Stimulated activated CD8-positive, alpha-beta memory T cell treated with anti-CD3 and anti-CD28 coated beads, Interleukin-15, amount 100 ng/mL, for 1 hour (primary cell): ENCODE data around the gene TPGS2.
"Not testable (repeated sequence)": the region's sequence is repeated elsewhere in the genome, so short reads cannot be mapped to it uniquely, and the experiment has no call there.

Experiments used
- DNase-seq: peaks from one replicate; pipeline ENCODE4 v3.0.0-alpha.2; 2020; ENCODE audit warnings: low read depth

The TPGS2 gene, protein sequence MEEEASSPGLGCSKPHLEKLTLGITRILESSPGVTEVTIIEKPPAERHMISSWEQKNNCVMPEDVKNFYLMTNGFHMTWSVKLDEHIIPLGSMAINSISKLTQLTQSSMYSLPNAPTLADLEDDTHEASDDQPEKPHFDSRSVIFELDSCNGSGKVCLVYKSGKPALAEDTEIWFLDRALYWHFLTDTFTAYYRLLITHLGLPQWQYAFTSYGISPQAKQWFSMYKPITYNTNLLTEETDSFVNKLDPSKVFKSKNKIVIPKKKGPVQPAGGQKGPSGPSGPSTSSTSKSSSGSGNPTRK

GRCh38 chr18:36828630-36829361, at the start of gene TPGS2, which contains the start of gene KIAA1328:
Gene TPGS2, minus strand, starts transcription at chr18:36829002. Its CDS starts 235 bp downstream, at chr18:36828767.
Gene KIAA1328, plus strand, starts transcription at chr18:36829127. Its CDS starts 12 bp downstream, at chr18:36829139.
- DNase-seq = peak; percentile 68

- not testable (repeated sequence) for DNase-seq
These were observed 45.0 kb upstream of the TPGS2 start for GRCh38 chr18:36873826-36874225.

DNA sequence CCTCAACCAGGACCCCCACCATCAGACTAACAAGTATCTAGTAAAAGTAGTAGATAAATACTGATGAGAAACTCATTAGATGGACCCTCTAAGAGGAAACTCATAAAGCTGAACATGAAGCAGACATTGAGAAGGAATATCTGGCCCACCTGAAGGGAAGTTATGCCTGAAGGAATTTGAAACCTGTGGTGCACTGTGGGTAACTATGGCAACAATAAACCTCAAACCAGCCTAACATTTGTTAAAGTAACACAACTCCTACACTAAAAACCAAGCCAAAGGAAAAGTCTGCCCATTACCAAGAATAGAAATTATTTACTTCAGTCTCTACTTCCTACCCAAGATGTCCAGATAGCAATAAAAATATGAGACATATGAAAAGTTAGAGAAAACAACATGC, 43.5 kb upstream of the TPGS2 start:
- no peak for DNase-seq

DNA sequence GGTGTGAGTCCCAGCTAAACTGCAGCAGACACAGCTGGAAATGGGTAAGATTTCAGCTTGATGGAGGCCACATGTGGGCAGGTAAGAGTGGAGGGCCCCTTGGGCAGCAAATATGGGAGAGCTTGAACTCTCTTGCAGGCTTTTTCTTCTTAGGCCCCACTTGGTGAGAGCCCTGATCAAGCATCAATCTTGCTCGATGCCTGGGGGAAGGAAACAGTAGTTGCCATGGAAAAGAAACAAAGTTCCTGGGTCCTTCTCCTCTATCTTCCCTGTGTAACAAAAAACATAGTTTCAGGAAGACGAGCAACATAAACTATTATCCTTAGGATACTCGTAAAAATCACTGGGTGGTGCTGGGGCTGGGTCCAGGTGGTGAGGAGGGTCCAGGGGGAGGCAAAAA, 43.0 kb upstream of the TPGS2 start:
- DNase-seq = no peak

DNA sequence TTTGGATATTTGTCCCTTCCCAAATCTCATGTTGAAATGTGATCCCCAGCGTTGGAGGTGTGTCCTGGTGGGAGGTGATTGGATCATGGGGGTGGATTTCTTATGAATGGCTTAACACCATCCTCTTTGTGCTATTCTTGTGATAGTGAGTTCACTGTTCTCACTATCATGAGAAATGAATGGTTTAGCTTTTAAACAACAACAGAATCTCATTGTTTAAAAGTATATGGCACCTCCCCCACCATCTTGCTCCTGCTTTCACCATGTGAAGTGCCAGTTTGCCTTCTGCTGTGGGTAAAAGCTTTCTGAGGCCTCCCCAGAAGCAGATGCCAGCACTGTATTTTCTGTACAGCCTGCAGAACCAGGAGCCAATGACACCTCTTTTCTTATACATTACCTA, 38.3 kb upstream of the TPGS2 start:
- no peak for DNase-seq

GRCh38 chr18:36862182-36862581, 33.4 kb upstream of the TPGS2 start:
- no peak for DNase-seq

GRCh38 chr18:36856815-36857214, 28.0 kb upstream of the TPGS2 start:
- DNase-seq = no peak

GRCh38 chr18:36851202-36851590, 22.4 kb upstream of the TPGS2 start:
- DNase-seq = no peak

- DNase-seq = no peak
These were observed 21.9 kb upstream of the TPGS2 start for GRCh38 chr18:36850527-36851201.

DNA sequence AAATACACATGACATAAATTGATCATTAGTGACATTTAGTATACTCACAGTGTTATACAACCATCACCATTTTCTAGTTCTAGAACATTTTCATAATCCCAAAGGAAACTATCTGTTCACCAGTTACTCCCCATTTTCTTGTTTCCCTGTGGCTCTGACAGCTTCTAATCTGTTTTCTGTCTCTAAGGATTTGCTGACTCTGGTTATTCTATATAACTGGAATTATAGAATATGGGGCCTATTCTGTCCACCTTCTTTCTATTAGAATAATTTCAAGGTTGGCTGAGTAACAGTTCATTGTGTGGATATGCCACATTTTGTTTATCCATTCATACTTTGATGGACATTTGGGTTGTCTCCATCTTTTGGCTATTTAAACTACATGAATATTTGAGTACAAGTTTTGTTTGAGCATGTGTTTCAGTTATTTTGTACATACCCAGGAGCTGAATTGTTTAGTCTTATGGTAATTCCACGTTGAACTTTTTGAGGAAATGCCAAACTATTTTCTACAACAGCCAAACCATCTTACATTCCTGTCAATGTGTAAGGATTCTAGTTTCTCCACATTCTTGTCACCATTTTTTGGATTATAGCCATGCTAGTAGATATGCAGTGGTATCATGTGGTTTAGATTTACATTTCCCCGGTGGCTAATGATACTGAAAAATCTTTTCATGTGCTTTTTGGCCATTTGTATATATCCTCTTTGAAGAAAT, 20.6 kb upstream of the TPGS2 start:
- DNase-seq = no peak

- no peak for DNase-seq
These were observed 19.8 kb upstream of the TPGS2 start for GRCh38 chr18:36848609-36849008.

DNA sequence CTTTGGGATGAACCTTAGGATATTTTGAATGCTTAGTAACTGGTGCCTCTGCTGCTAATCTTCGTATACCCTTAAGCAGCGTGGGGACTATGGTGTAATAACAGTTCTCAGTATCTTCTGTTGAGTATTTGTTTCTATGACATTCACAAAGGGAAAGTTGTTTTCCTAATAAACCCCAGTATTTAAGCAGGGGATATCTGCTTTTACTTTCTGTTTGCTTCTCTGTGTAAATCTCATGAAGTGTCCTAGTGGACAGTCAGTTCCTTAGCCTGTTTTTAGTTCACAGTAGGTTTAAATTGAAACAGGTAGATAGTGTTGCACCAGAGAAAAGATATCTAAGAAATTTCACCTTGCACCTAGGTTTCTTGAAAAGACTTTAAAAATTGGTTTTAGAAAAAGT, 15.0 kb upstream of the TPGS2 start:
- no peak for DNase-seq

DNA sequence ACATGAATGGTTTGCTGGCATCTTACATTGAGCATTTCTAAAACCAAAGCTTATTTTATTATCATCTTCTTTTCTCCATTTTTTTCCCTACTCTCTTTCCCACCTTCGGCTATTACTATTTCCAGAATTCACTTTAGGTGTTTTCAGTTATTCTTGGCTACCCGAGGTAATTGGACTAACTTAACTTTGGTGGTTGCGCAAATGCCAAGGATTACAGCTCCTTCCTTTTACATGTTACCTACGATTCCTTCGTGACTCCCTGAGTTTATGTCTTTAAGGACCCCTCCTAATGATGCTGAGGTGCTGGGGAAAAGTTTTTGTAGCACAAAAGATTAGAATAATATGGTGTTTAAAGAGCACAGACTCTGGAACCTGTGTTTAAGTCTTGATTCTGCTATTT, 14.4 kb upstream of the TPGS2 start:
- no peak for DNase-seq

- no peak for DNase-seq
These were observed 11.0 kb upstream of the TPGS2 start for GRCh38 chr18:36839835-36840234.

GRCh38 chr18:36835927-36836326, 7.1 kb upstream of the TPGS2 start:
- DNase-seq = no peak

- DNase-seq = no peak
These were observed 4.3 kb upstream of the TPGS2 start for GRCh38 chr18:36833120-36833519.

- DNase-seq = no peak
These were observed 2.3 kb upstream of the TPGS2 start for GRCh38 chr18:36831139-36831538.

- no peak for DNase-seq
These were observed 1.3 kb upstream of the TPGS2 start for GRCh38 chr18:36830158-36830495.

DNA sequence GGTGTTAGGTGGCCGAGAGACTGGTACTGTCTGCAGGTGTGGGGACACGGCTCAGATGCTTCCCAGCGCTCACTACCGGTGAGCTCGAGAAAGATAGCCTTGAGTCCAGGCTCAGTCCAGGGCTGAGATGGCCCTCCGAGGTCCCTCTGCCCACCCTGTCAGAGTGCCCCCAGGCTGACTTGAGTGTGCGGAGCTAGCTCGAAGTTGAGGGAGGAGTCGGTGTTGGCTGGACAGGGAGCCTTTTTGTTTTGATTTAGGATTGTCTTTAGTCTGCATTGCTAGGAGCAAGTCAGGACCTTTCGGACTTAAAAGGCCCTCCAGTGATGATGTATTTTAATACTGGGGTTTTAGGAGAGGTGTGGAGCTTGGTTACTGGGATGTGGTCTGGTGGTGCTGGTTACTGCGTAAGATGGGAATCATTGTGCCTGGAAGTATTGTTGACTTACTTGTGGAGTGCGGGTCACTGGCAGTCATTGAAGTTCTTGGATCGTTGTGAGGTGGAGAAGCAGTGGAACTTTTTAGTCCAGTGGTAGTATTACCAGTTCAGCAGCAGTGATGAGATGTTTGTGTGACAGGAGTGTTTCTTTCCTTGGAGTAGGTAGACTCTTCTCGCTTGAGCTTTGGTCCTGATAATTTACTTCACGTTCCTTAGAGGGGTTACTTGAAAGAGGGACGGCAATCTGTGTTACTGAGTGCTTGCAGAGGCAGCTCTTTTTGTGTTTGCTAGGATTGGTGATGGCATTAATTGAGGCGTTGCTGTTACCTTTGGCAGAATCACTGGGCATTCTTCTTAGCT, 758 bp upstream of the TPGS2 start:
- DNase-seq = no peak

- DNase-seq = no peak
These were observed 609 bp downstream of the TPGS2 start for GRCh38 chr18:36828157-36828629.

- DNase-seq = no peak
These were observed 2.2 kb downstream of the TPGS2 start for GRCh38 chr18:36826556-36826955.

GRCh38 chr18:36825526-36825925, 3.3 kb downstream of the TPGS2 start:
- DNase-seq = no peak
